ENCODE data around the gene KHDC3L.
"Not testable (repeated sequence)": the region's sequence is repeated elsewhere in the genome, so short reads cannot be mapped to it uniquely, and the experiment has no call there.

Gene KHDC3L

DNA sequence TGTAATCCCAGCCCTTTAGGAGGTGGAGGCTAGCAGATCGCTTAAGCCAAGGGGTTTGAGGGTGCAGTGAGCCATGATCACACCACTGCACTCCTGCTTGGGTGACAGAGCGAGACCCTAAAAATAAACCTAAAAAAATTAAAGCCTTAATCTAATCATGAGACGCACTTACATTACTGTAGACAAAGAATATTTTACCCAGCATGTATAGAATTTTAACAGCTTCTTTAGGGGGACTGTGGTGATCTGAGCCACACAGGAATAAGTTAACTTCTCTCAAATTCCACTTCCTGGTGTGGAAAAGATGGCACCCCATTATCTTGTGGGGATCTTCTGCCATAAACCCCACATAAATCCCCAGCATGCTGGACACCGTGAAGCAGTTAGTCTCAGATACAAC, 9.5 kb downstream of the KHDC3L start:
- DNase-seq = no peak

DNA sequence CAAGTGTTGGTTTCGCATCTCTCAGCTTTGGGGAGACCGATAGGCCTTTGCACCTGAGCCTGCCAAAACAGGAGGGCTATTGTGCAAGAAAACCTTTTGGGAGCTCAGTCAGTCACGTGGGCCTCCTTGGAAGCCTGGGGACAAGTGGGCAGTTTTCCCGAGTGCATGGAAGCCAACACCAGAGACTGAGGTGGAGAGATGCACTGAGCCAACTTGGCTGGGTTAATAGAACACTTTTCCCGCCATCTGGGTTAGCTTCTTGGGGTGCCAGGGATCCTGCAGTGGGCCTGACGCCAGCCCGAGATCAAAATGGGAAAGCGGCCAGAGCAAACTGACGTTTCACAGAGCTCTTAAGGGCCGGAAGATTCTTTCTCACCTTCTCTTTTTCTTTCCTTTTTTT, 10.1 kb downstream of the KHDC3L start:
- no peak for DNase-seq

DNA sequence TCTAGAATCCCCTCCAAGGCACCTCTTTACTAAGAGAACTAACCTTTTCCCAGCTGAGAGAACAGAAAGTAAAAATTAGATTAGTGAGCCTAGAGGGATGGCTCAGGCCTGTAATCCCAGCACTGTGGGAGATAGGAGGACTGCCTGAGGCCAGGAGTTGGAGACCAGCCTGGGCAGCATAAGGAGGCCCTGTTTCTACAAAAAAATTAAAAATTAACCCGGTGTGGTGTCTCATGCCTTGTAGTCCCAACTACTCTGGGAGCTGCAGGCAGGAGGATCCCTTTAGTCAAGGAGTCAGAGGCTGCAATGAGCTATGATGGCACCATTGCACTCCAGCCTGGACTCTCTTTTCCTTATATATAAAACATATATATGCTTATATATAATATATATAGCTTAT, 12.8 kb downstream of the KHDC3L start:
- no peak for DNase-seq

DNA sequence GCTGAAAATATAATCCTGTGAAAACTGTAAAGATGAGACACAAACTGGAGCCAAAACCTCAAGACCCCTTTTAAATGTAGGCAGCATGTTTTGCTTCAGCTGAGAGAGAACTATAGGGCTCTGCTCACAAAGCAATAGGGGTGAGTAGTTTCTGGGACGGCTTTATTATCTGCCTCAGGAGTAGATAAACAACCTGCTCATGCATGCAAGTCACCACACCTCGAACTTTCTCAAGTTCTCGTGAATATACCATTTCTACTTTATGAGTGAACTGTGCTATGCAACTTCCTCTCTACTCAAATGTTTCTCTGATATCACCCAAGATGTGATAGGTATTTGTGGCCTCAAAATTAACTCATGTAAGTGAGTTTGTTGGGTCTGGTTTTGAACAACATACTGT, 14.8 kb downstream of the KHDC3L start:
- no peak for DNase-seq

GRCh38 chr6:73381531-73381930, 19.1 kb downstream of the KHDC3L start:
- not testable (repeated sequence) for DNase-seq

GRCh38 chr6:73382462-73383113, 20.1 kb downstream of the KHDC3L start:
- DNase-seq = no peak

GRCh38 chr6:73388433-73388799, 26.0 kb downstream of the KHDC3L start:
- no peak for DNase-seq

DNA sequence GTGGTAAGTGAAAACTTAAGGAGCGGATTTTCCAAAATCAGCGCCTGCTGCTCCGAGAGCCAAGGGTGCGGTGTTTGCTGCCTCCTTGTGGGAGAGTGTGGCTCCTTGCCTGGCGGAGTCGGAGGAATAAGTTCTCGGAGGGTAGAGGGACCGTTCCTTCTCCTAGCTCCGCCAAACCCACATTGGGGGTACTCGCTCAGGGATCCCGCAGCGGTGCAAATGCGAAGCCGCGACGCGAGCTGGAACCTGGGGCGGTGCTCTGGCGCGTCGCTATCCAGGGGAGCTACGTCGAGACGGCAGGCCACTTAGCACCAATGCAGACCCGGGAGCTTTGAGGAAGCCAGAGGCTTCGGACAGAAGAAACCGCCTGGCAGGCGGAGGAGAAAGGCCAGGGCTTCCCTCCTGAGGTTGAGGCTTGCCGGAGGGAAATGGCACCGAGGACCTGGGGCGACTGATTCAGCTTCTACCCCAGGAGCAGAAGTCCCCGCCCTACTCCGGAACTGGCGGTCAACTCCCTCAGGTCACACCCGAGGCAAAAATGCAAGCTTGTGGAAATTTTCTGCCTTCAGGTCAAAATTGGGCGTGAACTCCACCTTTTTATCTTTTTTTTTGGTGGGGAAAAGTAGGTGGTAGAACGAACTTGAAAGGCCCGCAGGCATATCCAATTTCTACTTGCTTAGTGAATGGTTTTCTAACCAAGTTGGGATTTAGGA, 26.5 kb downstream of the KHDC3L start:
- DNase-seq = peak; percentile 44

DNA sequence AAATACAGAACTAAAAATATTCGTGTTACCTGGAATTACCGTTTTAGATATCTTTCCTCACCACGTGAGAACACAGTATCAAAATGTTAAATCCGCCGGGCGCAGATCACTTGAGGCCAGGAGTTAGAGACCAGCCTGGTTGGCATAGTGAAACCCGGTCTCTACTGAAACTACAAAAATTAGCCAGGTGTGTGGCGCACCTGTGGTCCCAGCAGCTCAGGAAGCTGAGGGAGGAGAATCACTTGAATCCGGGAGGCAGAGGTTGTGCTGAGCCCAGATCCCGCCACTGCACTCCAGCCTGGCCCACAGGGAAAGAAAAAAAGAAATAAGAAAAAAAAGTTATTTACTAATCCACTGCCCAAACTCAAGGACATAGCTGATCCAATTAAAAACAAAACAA, 27.4 kb downstream of the KHDC3L start:
- no peak for DNase-seq

GRCh38 chr6:73391675-73392074, 29.2 kb downstream of the KHDC3L start:
- peak; percentile 12 for DNase-seq

- not testable (repeated sequence) for DNase-seq
Measured at GRCh38 chr6:73392188-73392587, 29.7 kb downstream of the KHDC3L start.

GRCh38 chr6:73393278-73393677, 30.8 kb downstream of the KHDC3L start:
- no peak for DNase-seq

DNA sequence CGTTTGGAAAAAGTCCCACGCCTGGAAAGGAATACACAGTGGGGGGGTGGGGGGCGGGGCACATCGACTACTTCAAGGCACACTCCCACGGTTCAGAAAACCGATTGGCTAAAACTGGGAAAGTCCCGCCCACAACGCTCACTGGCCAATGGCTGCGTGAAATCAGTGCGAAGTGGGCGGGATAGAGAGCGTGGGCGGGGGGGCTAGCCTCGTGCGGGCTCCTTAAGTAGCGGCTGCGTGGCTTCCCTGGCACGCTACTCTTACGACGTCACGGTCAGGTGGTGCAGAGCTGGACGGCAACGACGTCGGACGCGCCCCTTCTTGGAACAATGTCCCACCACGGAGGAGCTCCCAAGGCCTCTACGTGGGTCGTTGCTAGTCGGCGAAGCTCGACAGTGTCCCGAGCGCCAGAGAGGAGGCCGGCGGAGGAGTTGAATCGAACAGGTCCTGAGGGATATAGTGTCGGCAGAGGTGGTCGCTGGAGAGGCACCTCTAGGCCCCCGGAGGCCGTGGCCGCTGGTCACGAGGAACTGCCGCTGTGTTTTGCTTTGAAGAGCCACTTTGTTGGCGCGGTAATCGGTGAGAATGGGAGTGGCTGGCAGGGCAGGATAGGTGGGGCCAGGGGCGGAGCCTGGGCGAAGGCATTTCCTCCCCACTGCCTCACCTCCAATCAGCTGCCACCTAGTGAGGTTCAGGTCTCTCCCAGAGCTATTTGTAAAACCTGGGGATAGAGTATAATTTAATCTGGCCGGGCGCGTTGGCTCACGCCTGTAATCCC, 32.3 kb downstream of the KHDC3L start, which contains the start of gene DDX43:
Gene DDX43 (plus strand): TSS at position 252 of the 778 bp plus-strand sequence. CDS start 78 bp downstream, at position 330.
- DNase-seq = peak; percentile 34

DNA sequence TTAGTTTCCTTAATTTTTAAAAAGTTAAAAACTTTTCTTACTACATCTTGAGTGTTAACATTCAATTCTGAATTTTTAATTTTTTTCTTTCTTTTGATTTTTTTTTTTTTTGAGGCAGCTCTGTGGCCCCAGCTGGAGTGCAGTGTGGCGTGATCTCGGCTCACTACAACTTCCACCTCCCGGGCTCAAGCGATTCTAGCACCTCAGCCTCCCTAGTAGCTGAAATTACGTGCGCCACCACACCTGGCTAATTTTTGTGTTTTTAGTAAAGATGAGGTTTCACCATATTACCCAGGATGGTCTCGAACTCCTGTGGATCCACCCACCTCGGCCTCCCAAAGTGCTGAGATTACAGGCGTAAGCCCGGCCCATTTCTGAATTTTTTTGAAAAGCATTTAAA, 33.4 kb downstream of the KHDC3L start:
- DNase-seq = no peak

GRCh38 chr6:73400656-73401055, 38.2 kb downstream of the KHDC3L start:
- DNase-seq = no peak

GRCh38 chr6:73409395-73409794, 46.9 kb downstream of the KHDC3L start:
- no peak for DNase-seq

- no peak for DNase-seq
Measured at GRCh38 chr6:73413102-73413501, 50.6 kb downstream of the KHDC3L start.
